Heart right ventricle (tissue), 16 donors: ENCODE data around the gene PPP6R1. TPM values are rescaled to one million over a fixed set of nuclear protein-coding genes. Genes with fewer than 3 reads are reported as not detected.

ENCODE experiments used
- ATAC-seq, 8 donors: fragments of 200-7000 bp; cut with Tn5 transposase; one replicate each; pipeline ENCODE4 v1.9.1; 2020; ENCODE audit warnings: mild to moderate bottlenecking in 8 of 8, moderate library complexity in 8 of 8, moderate number of reproducible peaks in 1 of 8
- DNase-seq, 2 donors: peaks; one replicate each; pipeline ENCODE4 v3.0.0-alpha.2; 2020
- H3K27ac ChIP-seq, 10 donors: fragments of 200-600 bp; sonication (generic) in 2 of 10; one replicate each; pipeline versions ENCODE4 v1.5.0 to v1.8.0; 2020 to 2022; ENCODE audit warnings: mild to moderate bottlenecking in 3 of 10
- H3K27me3 ChIP-seq, 7 donors: fragments of 200-600 bp; one replicate each; pipeline ENCODE4 v1.8.0; 2021 to 2022; ENCODE audit warnings: mild to moderate bottlenecking in 2 of 7
- H3K36me3 ChIP-seq, 9 donors: fragments of 200-600 bp; sonication (generic) in 1 of 9; one replicate each; pipeline versions ENCODE4 v1.5.0 to v1.8.0; 2020 to 2022; ENCODE audit warnings: mild to moderate bottlenecking in 2 of 9
- H3K4me1 ChIP-seq, 9 donors: fragments of 200-600 bp; sonication (generic) in 1 of 9; one replicate each; pipeline versions ENCODE4 v1.5.0 to v1.8.0; 2020 to 2022; ENCODE audit warnings: mild to moderate bottlenecking in 4 of 9
- H3K4me3 ChIP-seq, 10 donors: fragments of 200-600 bp; sonication (generic) in 2 of 10; one replicate each; pipeline versions ENCODE4 v1.5.0 to v1.8.0; 2020 to 2022; ENCODE audit warnings: mild to moderate bottlenecking in 7 of 10, moderate library complexity in 2 of 10
- H3K9me3 ChIP-seq, 11 donors: fragments of 200-600 bp in 10 of 11; sonication (generic) in 2 of 11; one replicate each; pipeline versions ENCODE4 v1.5.0 to v1.8.0; 2013 to 2022; ENCODE audit warnings: mild to moderate bottlenecking in 2 of 11, control low read depth in 1 of 11, moderate library complexity in 1 of 11
- CTCF ChIP-seq, 9 donors: fragments of 200-600 bp; sonication (generic) in 2 of 9; IDR thresholded peaks; one replicate each; pipeline versions ENCODE4 v1.5.0 to v1.8.0; 2021 to 2022; ENCODE audit warnings: antibody characterized with exemption in 9 of 9, mild to moderate bottlenecking in 5 of 9, moderate library complexity in 1 of 9
- WGBS, 2 donors: extraction: QIAGEN DNeasy Blood & Tissue Kit; methylation state at CpG; one replicate each; pipeline ENCODE4 v1.1.7; 2013; ENCODE audit warnings: inconsistent platforms in 1 of 2; 5-methylcytosine and 5-hydroxymethylcytosine counted together
- intact Hi-C, 10 donors: fragments of 100-400 bp; cut with DNase I; formaldehyde crosslinking; loops; one replicate each; pipeline versions ENCODE4 v1.11.1 to v1.14.2; 2022
- polyA plus RNA-seq, 2 donors: library from polyadenylated mRNA; stranded (reverse); fragments of 200-250 nt; gene quantifications; one replicate each; pipeline ENCODE4 v1.2.3, GENCODE V29; 2013
- total RNA-seq, 10 donors: library from RNA; stranded (reverse); fragmentation: NEBNext Ultra II Directional in 3 of 10; extraction: Animal tissue kit (Norgen Biotek cat#: 25700) in 3 of 10; gene quantifications; one replicate each; pipeline versions ENCODE4 v1.2.1 to v1.2.4, GENCODE V29; 2021 to 2023
- donor health status: Arrhythmogenic right ventricular cardiomyopathy.
- donor health status: ischemic (EF 13 %, LVEDD 7.1; RV severe dilation, severe dysfunction).
- donor health status: healthy with polysubstance abuse.
- donor health status: DM: no; HTN: yes; CAD: no.
- donor health status: DM: no; HTN: no; CAD: no.
- donor health status: ischemic (EF 25% LVEDD 6.9; RV normal size, moderate dysfunction).
- donor health status: ischemic (EF 25% LVEDD 5.7; RV mildly dilated, moderate dysfunction).
- donor health status: healthy.
- donor health status: DM: yes; HTN: yes; CAD: no.
- donor health status: Ischemic cardiomyopathy.
- donor health status: ischemic (EF 35%, LVEDD 5.7; RV mildly dilated, moderate dysfunction).
- donor health status: nonischemic (EF 11% LVEDD 7.7; RV severe dilation, severe dysfunction).
- donor health status: DM: yes; HTN: yes; CAD: no.
- donor health status: PGD.
- donor health status: ischemic (EF 29% LVEDD 5.4; RV normal size, mild dysfunction).
- donor health status: nonischemic (EF 23%, LVEDD 6.1; RV moderate dilation, normal function).

PPP6R1 gene
- total and polyA plus RNA-seq, 12 donors, result 31.1 to 51.3 (median 38.7) TPM

- no peak overlapping the region for H3K4me3 ChIP-seq
- 86 to 88% methylated on average over 10 of the region's 10 CpGs for WGBS, 2 donors
- ATAC-seq, result no peak
- H3K27ac ChIP-seq, result no peak overlapping the region
- no peak for TF ChIP-seq CTCF (IDR thresholded peaks at IDR 0.05)
- peaks cover 0 to 9% (median 3%) of the 10 kb centered on the region in 9 donors for H3K4me1 ChIP-seq
- H3K36me3 ChIP-seq, result peaks cover 0 to 50% (median 0%) of the 10 kb centered on the region in 9 donors
- H3K27me3 ChIP-seq, result no peaks in the 10 kb centered on the region
- intact Hi-C loops, result loop anchor here in 8 of 10 donors (5.0 to 10.0 kb wide), 5 partner anchors 37 to 205 kb away; partner anchors contain the start of genes TMEM238 (in 8 of the 8), KMT5C (in 3 of the 8) and RPL28 (in 2 of the 8)
- DNase-seq, result no peak
- H3K9me3 ChIP-seq, result no peaks in the 10 kb centered on the region
These were observed 41.2 kb upstream of the PPP6R1 start for GRCh38 chr19:55299991-55300390.

- H3K4me1 ChIP-seq, result peaks cover 0 to 9% (median 3%) of the 10 kb centered on the region in 9 donors
- ATAC-seq (no peak), DNase-seq (no peak)
- peaks cover 0 to 46% (median 0%) of the 10 kb centered on the region in 9 donors for H3K36me3 ChIP-seq
- H3K27me3 ChIP-seq, result no peaks in the 10 kb centered on the region
- TF ChIP-seq CTCF (IDR thresholded peaks at IDR 0.05), result no peak
- 90 to 91% methylated on average over 10 of the region's 10 CpGs for WGBS, 2 donors
- no peak overlapping the region for H3K27ac ChIP-seq
- intact Hi-C loops, result loop anchor here in 5 of 10 donors (10.0 kb wide), 2 partner anchors 118 to 208 kb away; no protein-coding TSS in a partner anchor
- no peaks in the 10 kb centered on the region for H3K9me3 ChIP-seq
- H3K4me3 ChIP-seq, result no peak overlapping the region
These were observed 38.5 kb upstream of the PPP6R1 start for GRCh38 chr19:55297267-55297666.

GRCh38 chr19:55289117-55289796, 30.4 kb upstream of the PPP6R1 start:
- no peaks in the 10 kb centered on the region for H3K9me3 ChIP-seq
- DNase-seq (no peak), ATAC-seq (no peak)
- peaks cover 0 to 30% (median 0%) of the 10 kb centered on the region in 9 donors for H3K36me3 ChIP-seq
- no peak overlapping the region for H3K27ac ChIP-seq
- TF ChIP-seq CTCF (IDR thresholded peaks at IDR 0.05), result no peak
- H3K4me1 ChIP-seq, result peaks cover 0 to 18% (median 4%) of the 10 kb centered on the region in 9 donors
- intact Hi-C loops, result no loop called here
- WGBS, 2 donors, result 94 to 97% methylated on average over 9 of the region's 9 CpGs
- H3K4me3 ChIP-seq, result no peak overlapping the region
- peaks cover 0 to 3% (median 0%) of the 10 kb centered on the region in 7 donors for H3K27me3 ChIP-seq

- ATAC-seq (peak in 1 of 8 donors; percentile 14), DNase-seq (no peak)
- no peak overlapping the region for H3K27ac ChIP-seq
- H3K36me3 ChIP-seq, result peaks cover 0 to 23% (median 0%) of the 10 kb centered on the region in 9 donors
- no peak overlapping the region for H3K4me3 ChIP-seq
- no peak for TF ChIP-seq CTCF (IDR thresholded peaks at IDR 0.05)
- peaks cover 0 to 18% (median 4%) of the 10 kb centered on the region in 9 donors for H3K4me1 ChIP-seq
- peaks cover 0 to 12% (median 0%) of the 10 kb centered on the region in 7 donors for H3K27me3 ChIP-seq
- no peaks in the 10 kb centered on the region for H3K9me3 ChIP-seq
- WGBS, 2 donors, result 90 to 91% methylated on average over 21 of the region's 21 CpGs
- intact Hi-C loops, result no loop called here
These were observed 28.7 kb upstream of the PPP6R1 start for GRCh38 chr19:55287361-55288079.
